Measurements from ENCODE around the gene CRIM1. TPM values are rescaled to one million over a fixed set of nuclear protein-coding genes. Genes with fewer than 3 reads are reported as not detected.
A peak's percentile ranks its signal among the peaks of the same experiment; 100 is the strongest.

The CRIM1 gene
- total and polyA plus RNA-seq, 4 donors = 24.3 to 119 (median 58.4) TPM

GRCh38 chr2:36487947-36488346 lies 132.4 kb downstream of the CRIM1 start:
- DNase-seq (no peak), ATAC-seq (ENCODE audit: insufficient read depth, low FRiP score) (no peak)
- Histone ChIP-seq H3K27ac (ENCODE audit: low read depth in 1 of 2, low read length in 1 of 2) (no peak overlapping the region), H3K4me1 (ENCODE audit: control insufficient read depth in 5 of 5, insufficient read depth in 5 of 5, low read length in 5 of 5) (peaks cover 10 to 31% (median 22%) of the 10 kb centered on the region in 5 donors), H3K27me3 (ENCODE audit: control insufficient read depth in 3 of 3, insufficient read depth in 3 of 3, low read length in 2 of 3) (no peaks in the 10 kb centered on the region), H3K36me3 (ENCODE audit: control insufficient read depth in 4 of 4, insufficient read depth in 4 of 4, low read length in 4 of 4) (peaks cover 2 to 7% (median 3%) of the 10 kb centered on the region in 4 donors), H3K9ac (ENCODE audit: insufficient read depth in 1 of 2, low read length in 2 of 2) (no peak overlapping the region), H3K9me3 (ENCODE audit: control insufficient read depth in 4 of 4, insufficient read depth in 3 of 4, low read length in 3 of 4) (no peaks in the 10 kb centered on the region), H3K4me3 (no peak overlapping the region)
- no peak for TF ChIP-seq CTCF (IDR thresholded peaks at IDR 0.05; ENCODE audit: control extremely low read depth, extremely low read depth)
- WGBS, 2 donors = 94 to 95% methylated on average over 4 of the region's 4 CpGs

- WGBS, 2 donors = 85 to 90% methylated on average over 5 of the region's 5 CpGs
- Histone ChIP-seq H3K27me3 (ENCODE audit: control insufficient read depth in 3 of 3, insufficient read depth in 3 of 3, low read length in 2 of 3) (no peaks in the 10 kb centered on the region), H3K9ac (ENCODE audit: insufficient read depth in 1 of 2, low read length in 2 of 2) (no peak overlapping the region), H3K9me3 (ENCODE audit: control insufficient read depth in 4 of 4, insufficient read depth in 3 of 4, low read length in 3 of 4) (no peaks in the 10 kb centered on the region), H3K27ac (ENCODE audit: low read depth in 1 of 2, low read length in 1 of 2) (no peak overlapping the region), H3K36me3 (ENCODE audit: control insufficient read depth in 4 of 4, insufficient read depth in 4 of 4, low read length in 4 of 4) (peaks cover 2 to 5% (median 3%) of the 10 kb centered on the region in 4 donors), H3K4me1 (ENCODE audit: control insufficient read depth in 5 of 5, insufficient read depth in 5 of 5, low read length in 5 of 5) (peaks cover 8 to 31% (median 22%) of the 10 kb centered on the region in 5 donors), H3K4me3 (no peak overlapping the region)
- ATAC-seq (ENCODE audit: insufficient read depth, low FRiP score) = no peak
- TF ChIP-seq CTCF (IDR thresholded peaks at IDR 0.05; ENCODE audit: control extremely low read depth, extremely low read depth) = no peak
- DNase-seq = no peak
Measured at GRCh38 chr2:36489281-36489680, 133.7 kb downstream of the CRIM1 start.

- ATAC-seq (ENCODE audit: insufficient read depth, low FRiP score) (no peak), DNase-seq (no peak)
- Histone ChIP-seq H3K27me3 (ENCODE audit: control insufficient read depth in 3 of 3, insufficient read depth in 3 of 3, low read length in 2 of 3) (no peaks in the 10 kb centered on the region), H3K9me3 (ENCODE audit: control insufficient read depth in 4 of 4, insufficient read depth in 3 of 4, low read length in 3 of 4) (no peaks in the 10 kb centered on the region), H3K9ac (ENCODE audit: insufficient read depth in 1 of 2, low read length in 2 of 2) (no peak overlapping the region), H3K4me3 (no peak overlapping the region), H3K27ac (ENCODE audit: low read depth in 1 of 2, low read length in 1 of 2) (peak overlapping the region in 1 of 2 donors; percentile 27), H3K4me1 (ENCODE audit: control insufficient read depth in 5 of 5, insufficient read depth in 5 of 5, low read length in 5 of 5) (peaks cover 5 to 18% (median 10%) of the 10 kb centered on the region in 5 donors), H3K36me3 (ENCODE audit: control insufficient read depth in 4 of 4, insufficient read depth in 4 of 4, low read length in 4 of 4) (peaks cover 2 to 3% (median 3%) of the 10 kb centered on the region in 4 donors)
- WGBS, 2 donors = 83 to 88% methylated on average over 4 of the region's 4 CpGs
- no peak for TF ChIP-seq CTCF (IDR thresholded peaks at IDR 0.05; ENCODE audit: control extremely low read depth, extremely low read depth)
Measured at GRCh38 chr2:36490749-36491148, 135.2 kb downstream of the CRIM1 start.

All from lung (tissue), 12 donors.